ENCODE measurements around the gene PLEK2. TPM values are rescaled to one million over a fixed set of nuclear protein-coding genes. Genes with fewer than 3 reads are reported as not detected.
A peak's percentile ranks its signal among the peaks of the same experiment; 100 is the strongest.

The PLEK2 gene
- total and polyA plus RNA-seq, 4 donors: 2.8 to 4.9 (median 3.9) TPM

DNA sequence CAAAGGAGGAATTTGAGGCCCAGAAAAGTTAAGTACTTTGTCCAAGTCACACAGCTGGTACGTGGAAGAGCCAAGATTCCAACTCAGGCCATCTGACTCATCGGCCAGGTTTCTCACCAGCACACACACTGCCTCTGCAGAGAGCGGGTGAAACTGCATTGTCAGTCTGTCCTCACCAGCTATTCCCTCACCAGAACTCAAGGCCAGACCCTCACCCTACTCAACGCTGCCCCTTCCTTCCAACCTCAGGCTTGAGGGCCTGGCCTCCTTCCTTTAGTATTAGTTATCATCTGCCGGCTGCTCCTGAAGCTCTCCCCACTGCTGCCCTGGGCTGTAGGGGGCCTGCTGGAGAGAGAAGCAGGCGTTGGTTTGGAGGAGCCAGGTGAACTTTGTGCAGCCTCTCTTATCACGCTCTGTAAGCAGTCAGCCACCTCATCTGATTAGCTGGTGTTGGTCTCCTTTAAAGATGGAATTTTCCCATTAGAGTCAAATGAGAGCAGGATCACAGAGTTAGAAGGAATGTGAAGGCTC is 16.6 kb upstream of the PLEK2 start:
- no peak for ATAC-seq (ENCODE audit: insufficient read depth, low FRiP score)
- Histone ChIP-seq H3K27me3 (ENCODE audit: control insufficient read depth in 3 of 3, insufficient read depth in 3 of 3, low read length in 2 of 3) (peaks cover 0 to 2% (median 0%) of the 10 kb centered on the region in 3 donors), H3K9ac (ENCODE audit: insufficient read depth in 1 of 2, low read length in 2 of 2) (no peak overlapping the region), H3K4me3 (no peak overlapping the region), H3K27ac (ENCODE audit: low read depth in 1 of 2, low read length in 1 of 2) (no peak overlapping the region), H3K36me3 (ENCODE audit: control insufficient read depth in 4 of 4, insufficient read depth in 4 of 4, low read length in 4 of 4) (no peaks in the 10 kb centered on the region), H3K4me1 (ENCODE audit: control insufficient read depth in 5 of 5, insufficient read depth in 5 of 5, low read length in 5 of 5) (no peaks in the 10 kb centered on the region), H3K9me3 (ENCODE audit: control insufficient read depth in 4 of 4, insufficient read depth in 3 of 4, low read length in 3 of 4) (no peaks in the 10 kb centered on the region)
- 81 to 90% methylated on average over 7 of the region's 7 CpGs for WGBS, 2 donors
- no peak for DNase-seq
- TF ChIP-seq, protein P1, sequence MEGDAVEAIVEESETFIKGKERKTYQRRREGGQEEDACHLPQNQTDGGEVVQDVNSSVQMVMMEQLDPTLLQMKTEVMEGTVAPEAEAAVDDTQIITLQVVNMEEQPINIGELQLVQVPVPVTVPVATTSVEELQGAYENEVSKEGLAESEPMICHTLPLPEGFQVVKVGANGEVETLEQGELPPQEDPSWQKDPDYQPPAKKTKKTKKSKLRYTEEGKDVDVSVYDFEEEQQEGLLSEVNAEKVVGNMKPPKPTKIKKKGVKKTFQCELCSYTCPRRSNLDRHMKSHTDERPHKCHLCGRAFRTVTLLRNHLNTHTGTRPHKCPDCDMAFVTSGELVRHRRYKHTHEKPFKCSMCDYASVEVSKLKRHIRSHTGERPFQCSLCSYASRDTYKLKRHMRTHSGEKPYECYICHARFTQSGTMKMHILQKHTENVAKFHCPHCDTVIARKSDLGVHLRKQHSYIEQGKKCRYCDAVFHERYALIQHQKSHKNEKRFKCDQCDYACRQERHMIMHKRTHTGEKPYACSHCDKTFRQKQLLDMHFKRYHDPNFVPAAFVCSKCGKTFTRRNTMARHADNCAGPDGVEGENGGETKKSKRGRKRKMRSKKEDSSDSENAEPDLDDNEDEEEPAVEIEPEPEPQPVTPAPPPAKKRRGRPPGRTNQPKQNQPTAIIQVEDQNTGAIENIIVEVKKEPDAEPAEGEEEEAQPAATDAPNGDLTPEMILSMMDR (IDR thresholded peaks at IDR 0.05; ENCODE audit: control extremely low read depth, extremely low read depth): no peak

DNA sequence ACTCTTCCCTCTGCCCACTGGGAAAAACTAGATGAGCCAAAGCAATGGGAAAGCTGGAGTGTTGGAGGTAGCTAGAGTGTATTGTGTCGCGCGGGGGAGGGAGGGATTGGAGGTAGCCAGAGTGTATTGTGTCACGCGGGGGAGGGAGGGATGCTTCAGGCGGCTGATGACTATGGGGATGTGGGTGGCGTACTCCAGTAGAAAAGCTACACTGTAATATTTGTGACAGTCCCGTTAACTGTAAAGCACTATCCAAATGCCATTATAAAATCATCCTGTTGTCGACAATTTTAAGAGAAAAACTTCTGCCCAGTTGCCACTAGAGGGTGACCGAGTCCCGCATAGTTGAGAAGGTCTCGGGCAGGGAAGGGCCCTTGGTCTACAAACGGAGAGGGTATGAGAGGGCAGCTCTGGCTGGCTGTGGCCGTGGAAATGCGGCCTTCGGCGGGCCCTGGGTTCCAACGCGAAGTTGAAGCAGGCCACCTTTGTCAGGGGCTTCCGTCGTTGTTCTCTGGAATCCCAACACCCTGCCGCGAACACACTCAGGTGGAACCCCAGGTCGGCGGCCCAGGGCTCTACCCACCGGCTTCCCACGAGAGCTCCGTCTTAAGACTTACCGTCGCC is 15.1 kb upstream of the PLEK2 start:
- TF ChIP-seq, protein P1 (IDR thresholded peaks at IDR 0.05; ENCODE audit: control extremely low read depth, extremely low read depth): peak; percentile 83
- no peaks in the 10 kb centered on the region for H3K36me3 ChIP-seq (ENCODE audit: control insufficient read depth in 4 of 4, insufficient read depth in 4 of 4, low read length in 4 of 4)
- H3K9me3 ChIP-seq (ENCODE audit: control insufficient read depth in 4 of 4, insufficient read depth in 3 of 4, low read length in 3 of 4): no peaks in the 10 kb centered on the region
- H3K27ac ChIP-seq (ENCODE audit: low read depth in 1 of 2, low read length in 1 of 2): no peak overlapping the region
- H3K4me1 ChIP-seq (ENCODE audit: control insufficient read depth in 5 of 5, insufficient read depth in 5 of 5, low read length in 5 of 5): no peaks in the 10 kb centered on the region
- no peak overlapping the region for H3K4me3 ChIP-seq
- H3K9ac ChIP-seq (ENCODE audit: insufficient read depth in 1 of 2, low read length in 2 of 2): no peak overlapping the region
- 35 to 36% methylated on average over 30 of the region's 30 CpGs for WGBS, 2 donors
- H3K27me3 ChIP-seq (ENCODE audit: control insufficient read depth in 3 of 3, insufficient read depth in 3 of 3, low read length in 2 of 3): no peaks in the 10 kb centered on the region
- ATAC-seq (ENCODE audit: insufficient read depth, low FRiP score) (peak; percentile 87), DNase-seq (peak; percentile 85 to 88 (median 86))

DNA sequence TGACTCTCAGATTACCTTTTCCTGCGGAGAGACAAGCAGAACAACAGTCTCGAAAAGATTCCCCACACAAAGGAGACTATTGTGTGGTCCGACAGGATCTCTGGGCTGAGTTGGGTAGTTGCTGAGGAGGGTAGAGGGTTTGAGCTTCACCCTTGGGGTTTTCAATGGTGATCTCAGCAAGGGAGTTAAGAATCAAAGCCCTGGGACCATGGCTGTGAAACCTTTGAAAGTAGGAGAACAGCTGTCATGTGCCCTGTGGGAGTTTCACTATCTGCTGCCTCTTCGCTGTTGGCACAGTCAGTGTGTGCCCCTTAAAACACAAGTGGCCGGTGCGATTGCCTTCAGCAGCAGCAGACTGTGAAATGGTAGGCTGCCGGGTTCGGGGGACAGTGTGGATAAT is 14.2 kb upstream of the PLEK2 start:
- Histone ChIP-seq H3K9me3 (ENCODE audit: control insufficient read depth in 4 of 4, insufficient read depth in 3 of 4, low read length in 3 of 4) (no peaks in the 10 kb centered on the region), H3K36me3 (ENCODE audit: control insufficient read depth in 4 of 4, insufficient read depth in 4 of 4, low read length in 4 of 4) (no peaks in the 10 kb centered on the region), H3K4me1 (ENCODE audit: control insufficient read depth in 5 of 5, insufficient read depth in 5 of 5, low read length in 5 of 5) (no peaks in the 10 kb centered on the region), H3K27me3 (ENCODE audit: control insufficient read depth in 3 of 3, insufficient read depth in 3 of 3, low read length in 2 of 3) (no peaks in the 10 kb centered on the region), H3K27ac (ENCODE audit: low read depth in 1 of 2, low read length in 1 of 2) (no peak overlapping the region), H3K4me3 (no peak overlapping the region), H3K9ac (ENCODE audit: insufficient read depth in 1 of 2, low read length in 2 of 2) (no peak overlapping the region)
- TF ChIP-seq, protein P1 (IDR thresholded peaks at IDR 0.05; ENCODE audit: control extremely low read depth, extremely low read depth): no peak
- WGBS, 2 donors: 80 to 84% methylated on average over 8 of the region's 8 CpGs
- DNase-seq: no peak
- no peak for ATAC-seq (ENCODE audit: insufficient read depth, low FRiP score)
